ENCODE results near the gene VGLL1.
A peak's percentile ranks its signal among the peaks of the same experiment; 100 is the strongest.

VGLL1 gene

DNA sequence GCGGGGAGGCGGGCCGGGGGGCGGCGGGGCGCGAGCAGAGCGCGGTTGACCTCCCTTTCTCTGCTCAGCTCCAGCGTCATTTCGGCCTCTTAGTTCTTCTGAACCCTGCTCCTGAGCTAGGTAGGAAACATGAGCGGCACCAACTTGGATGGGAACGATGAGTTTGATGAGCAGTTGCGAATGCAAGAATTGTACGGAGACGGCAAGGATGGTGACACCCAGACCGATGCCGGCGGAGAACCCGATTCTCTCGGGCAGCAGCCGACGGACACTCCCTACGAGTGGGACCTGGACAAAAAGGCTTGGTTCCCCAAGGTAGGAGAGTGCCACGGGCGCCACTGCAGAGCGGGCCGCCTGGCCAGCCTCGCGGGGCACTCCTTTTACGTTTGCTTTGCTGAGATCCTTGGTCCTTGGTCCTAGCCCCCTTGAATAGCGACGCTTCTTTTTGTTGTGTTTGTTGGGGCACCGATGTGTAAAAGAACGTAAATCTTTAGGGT lies 34.4 kb upstream of the VGLL1 start, which contains the start of gene HTATSF1:
Gene HTATSF1 (plus strand): TSS at position 37 of the 497 bp plus-strand sequence. CDS start 93 bp downstream, at position 130.
- TF ChIP-seq Cebpa-rat (IDR thresholded peaks at IDR 0.05): no peak

DNA sequence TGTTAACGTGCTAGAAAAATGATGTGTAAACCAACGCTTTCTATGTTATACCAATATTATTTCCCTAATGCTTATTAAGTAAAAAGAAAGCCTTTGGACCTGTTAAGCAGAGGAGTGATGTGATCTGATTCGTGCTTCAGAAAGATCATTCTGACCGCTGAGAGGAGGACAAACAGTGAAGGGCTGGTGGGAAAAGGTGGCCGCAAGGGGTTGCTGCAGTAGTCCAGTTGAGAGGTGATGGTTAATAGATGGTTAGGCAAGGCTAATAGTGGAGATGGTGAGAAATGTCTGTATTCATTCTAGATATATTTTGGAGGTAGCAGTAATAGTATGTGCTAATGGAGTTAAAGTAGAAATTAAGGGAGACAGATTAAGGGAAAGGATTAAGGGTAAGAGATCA lies 12.9 kb upstream of the VGLL1 start:
- no peak overlapping the region for H3K4me2 ChIP-seq
- H3K4me1 ChIP-seq: no peaks in the 10 kb centered on the region
- H3K4me3 ChIP-seq: no peak overlapping the region
- H3K36me3 ChIP-seq: no peaks in the 10 kb centered on the region
- H3K9me3 ChIP-seq (replicated peaks in 1 of 11): peaks cover 0 to 7% (median 0%) of the 10 kb centered on the region in 11 experiments; a peak in 1 of 22 replicates
- no peak for TF ChIP-seq Cebpa-rat (IDR thresholded peaks at IDR 0.05)
- no peak overlapping the region for H3K9ac ChIP-seq
- H3K27me3 ChIP-seq: peaks cover 82 to 100% (median 97%) of the 10 kb centered on the region in 11 experiments
- H3K27ac ChIP-seq: no peak overlapping the region
- no peaks in the 10 kb centered on the region for H4K20me1 ChIP-seq

More for the DNA sequence above, 34.4 kb upstream of the VGLL1 start, which contains the start of gene HTATSF1:
- H3K27ac ChIP-seq: peak within 1 kb of the TSS; percentile 71 to 88 (median 85)
- peak within 1 kb of the TSS; percentile 59 to 75 (median 68) for H3K4me2 ChIP-seq
- peaks cover 13 to 27% (median 21%) of the 10 kb centered on the region in 10 experiments; a peak in 19 of 20 replicates for H3K4me1 ChIP-seq
- peaks cover 5 to 31% (median 16%) of the 10 kb centered on the region in 11 experiments; a peak in 14 of 22 replicates for H3K36me3 ChIP-seq
- peak within 1 kb of the TSS; percentile 71 to 88 (median 84) for H3K9ac ChIP-seq
- peaks cover 77 to 94% (median 89%) of the 10 kb centered on the region in 11 experiments for H3K27me3 ChIP-seq
- peaks cover 0 to 3% (median 0%) of the 10 kb centered on the region in 11 experiments; a peak in 1 of 22 replicates for H3K9me3 ChIP-seq (replicated peaks in 1 of 11)
- peaks cover 0 to 17% (median 7%) of the 10 kb centered on the region in 11 experiments; a peak in 6 of 22 replicates for H4K20me1 ChIP-seq
- H3K4me3 ChIP-seq: peak within 1 kb of the TSS; percentile 66 to 80 (median 72)

DNA sequence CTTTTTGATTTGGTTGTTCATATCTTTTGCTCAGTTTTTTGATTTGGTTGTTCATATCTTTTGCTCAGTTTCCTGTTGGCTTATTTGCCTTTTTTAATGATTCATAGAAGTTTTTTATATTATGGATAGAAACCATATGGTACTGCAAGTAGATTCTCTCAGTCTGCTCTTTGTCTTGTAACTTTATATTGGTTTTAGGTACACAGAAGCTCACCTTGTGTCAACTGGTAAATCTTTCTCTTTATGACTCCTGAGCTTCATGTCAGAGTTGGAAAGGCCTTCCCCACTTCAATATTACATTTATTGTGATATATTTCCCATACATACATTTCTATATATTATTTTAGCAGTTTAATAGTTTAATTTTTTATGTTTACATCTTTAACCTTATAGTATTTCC lies 8.2 kb upstream of the VGLL1 start:
- Histone ChIP-seq H3K4me1 (no peaks in the 10 kb centered on the region), H3K4me2 (no peak overlapping the region), H3K4me3 (no peak overlapping the region), H4K20me1 (no peaks in the 10 kb centered on the region), H3K36me3 (no peaks in the 10 kb centered on the region), H3K27me3 (peaks cover 81 to 100% (median 98%) of the 10 kb centered on the region in 11 experiments), H3K27ac (no peak overlapping the region), H3K9me3 (replicated peaks in 1 of 11) (no peaks in the 10 kb centered on the region), H3K9ac (no peak overlapping the region)
- TF ChIP-seq Cebpa-rat (IDR thresholded peaks at IDR 0.05): no peak

DNA sequence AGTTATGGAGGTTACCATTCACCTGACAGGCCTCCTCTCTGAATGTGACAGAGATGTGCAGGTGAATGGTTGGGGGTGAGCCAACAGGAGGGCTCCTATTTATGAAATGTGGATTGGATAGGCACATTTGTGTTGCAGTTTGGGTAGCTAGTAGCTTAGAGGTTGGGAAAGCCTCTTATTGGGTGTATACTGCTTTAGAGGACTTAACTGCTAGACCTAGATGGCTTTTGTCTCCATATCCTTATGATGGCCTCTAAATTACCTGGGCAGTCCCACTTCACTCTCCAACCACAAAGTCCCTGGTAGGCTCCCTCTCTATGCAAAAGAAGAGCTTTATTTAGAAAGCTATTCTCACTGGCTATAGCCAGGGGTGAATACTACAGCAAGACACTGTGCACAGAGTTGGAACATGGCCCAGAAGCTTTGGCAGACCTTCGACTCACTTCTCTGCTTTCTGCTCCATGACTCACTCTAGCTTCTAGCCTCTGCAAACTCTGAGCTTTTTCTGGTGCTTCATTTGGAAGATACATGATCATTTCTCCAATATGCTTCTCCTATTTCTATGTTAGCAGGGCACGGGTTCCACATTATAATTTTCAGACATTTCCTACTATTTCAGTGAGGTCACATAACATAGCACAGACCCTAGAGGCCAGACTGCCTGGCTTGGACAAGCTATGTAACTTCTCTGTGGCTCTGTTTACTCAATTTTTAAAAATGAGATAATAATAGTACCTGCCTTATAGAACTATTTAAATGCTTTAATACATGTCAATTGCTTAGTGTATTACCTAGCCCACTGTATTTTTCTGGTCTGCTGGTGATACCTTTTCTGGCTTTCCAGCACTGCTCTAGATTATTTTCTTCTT lies 6.0 kb upstream of the VGLL1 start:
- Histone ChIP-seq H3K27ac (no peak overlapping the region), H3K4me1 (no peaks in the 10 kb centered on the region), H3K27me3 (peaks cover 77 to 100% (median 96%) of the 10 kb centered on the region in 11 experiments)

DNA sequence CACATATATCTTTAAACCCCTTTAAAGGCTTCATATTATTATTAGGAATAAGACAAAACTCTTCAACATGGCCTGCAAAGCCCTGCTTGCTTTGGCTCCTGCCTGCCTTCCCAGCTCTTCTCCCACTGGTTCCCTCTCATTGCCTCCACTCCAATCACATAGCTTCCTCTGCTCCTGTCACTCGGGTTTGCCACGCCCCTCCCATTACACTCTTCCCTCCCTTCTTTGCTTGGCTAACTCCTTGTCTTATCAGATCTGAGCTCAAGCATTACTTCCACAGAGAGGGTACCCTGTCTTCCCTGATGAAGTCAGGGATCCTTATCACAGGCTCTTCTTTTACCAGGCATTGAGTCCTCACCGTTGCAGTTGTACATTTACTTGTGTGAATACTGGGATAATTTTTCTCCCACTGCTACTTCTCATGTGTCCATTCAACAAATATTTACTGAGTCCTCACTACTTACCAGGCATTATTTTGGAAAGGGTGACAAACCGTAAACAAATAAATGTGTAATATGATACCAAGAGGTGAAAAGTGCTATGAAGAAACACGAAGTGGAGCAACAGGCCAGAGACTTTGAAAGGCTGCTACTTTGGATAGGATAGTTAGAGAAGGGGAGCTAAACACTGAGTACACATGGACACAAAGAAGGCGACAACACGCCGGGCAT lies 3.2 kb upstream of the VGLL1 start:
- Histone ChIP-seq H3K27ac (no peak overlapping the region), H3K4me2 (no peak overlapping the region), H4K20me1 (no peaks in the 10 kb centered on the region), H3K9ac (no peak overlapping the region), H3K4me3 (no peak overlapping the region), H3K36me3 (no peaks in the 10 kb centered on the region), H3K9me3 (replicated peaks in 1 of 11) (no peaks in the 10 kb centered on the region), H3K27me3 (peaks cover 87 to 100% (median 97%) of the 10 kb centered on the region in 11 experiments), H3K4me1 (no peaks in the 10 kb centered on the region)
- no peak for TF ChIP-seq Cebpa-rat (IDR thresholded peaks at IDR 0.05)

More for the DNA sequence above, 6.0 kb upstream of the VGLL1 start:
- H3K4me3 ChIP-seq: no peak overlapping the region
- TF ChIP-seq Cebpa-rat (IDR thresholded peaks at IDR 0.05): no peak
- no peak overlapping the region for H3K9ac ChIP-seq
- no peak overlapping the region for H3K4me2 ChIP-seq
- no peaks in the 10 kb centered on the region for H3K9me3 ChIP-seq (replicated peaks in 1 of 11)
- no peaks in the 10 kb centered on the region for H3K36me3 ChIP-seq
- H4K20me1 ChIP-seq: no peaks in the 10 kb centered on the region

DNA sequence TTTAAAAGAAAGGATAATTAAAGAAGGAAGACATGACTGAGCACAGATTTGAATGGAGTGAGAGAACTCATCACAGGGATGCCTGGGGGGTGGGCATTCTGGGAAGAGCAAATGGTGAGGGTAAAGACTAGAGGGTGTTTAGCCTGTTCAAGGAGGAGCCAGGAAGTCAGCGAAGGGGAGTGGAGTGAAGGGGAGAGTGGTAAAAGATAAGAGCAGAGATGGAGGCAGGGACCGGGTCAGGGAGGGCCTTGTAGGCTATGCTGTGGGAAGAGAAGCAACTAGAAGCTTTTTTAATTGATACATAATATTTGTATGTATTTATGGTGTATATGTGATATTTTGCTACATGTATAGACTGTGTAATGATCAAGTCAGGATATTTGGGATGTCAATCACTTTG lies 2.2 kb upstream of the VGLL1 start:
- no peak for TF ChIP-seq Cebpa-rat (IDR thresholded peaks at IDR 0.05)
- Histone ChIP-seq H3K27me3 (peaks cover 88 to 100% (median 97%) of the 10 kb centered on the region in 11 experiments), H3K4me1 (no peaks in the 10 kb centered on the region), H3K36me3 (no peaks in the 10 kb centered on the region), H3K9ac (no peak overlapping the region), H4K20me1 (no peaks in the 10 kb centered on the region), H3K4me2 (no peak overlapping the region), H3K4me3 (no peak overlapping the region), H3K27ac (no peak overlapping the region), H3K9me3 (replicated peaks in 1 of 11) (no peaks in the 10 kb centered on the region)

DNA sequence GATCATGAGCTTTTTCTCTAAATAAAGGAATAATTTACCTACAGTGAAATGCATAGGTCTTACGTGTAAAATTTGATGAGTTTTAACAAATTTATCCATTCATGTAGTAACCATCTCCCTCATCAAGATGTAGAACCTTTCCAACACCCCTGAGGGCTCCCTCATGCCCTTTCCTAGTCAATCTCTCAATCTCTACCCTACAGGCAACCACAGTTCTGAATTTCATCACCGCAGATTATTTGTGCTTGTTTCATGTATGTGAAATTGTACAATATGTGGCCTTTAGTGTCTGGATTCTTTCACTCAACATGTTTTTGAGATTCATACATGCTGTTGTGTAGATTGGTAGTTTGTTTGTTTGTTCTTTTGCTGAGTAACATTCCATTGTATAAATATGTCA lies 2.1 kb downstream of the VGLL1 start:
- no peak overlapping the region for H3K4me3 ChIP-seq
- H3K27me3 ChIP-seq: peaks cover 83 to 100% (median 95%) of the 10 kb centered on the region in 11 experiments
- no peaks in the 10 kb centered on the region for H3K36me3 ChIP-seq
- H3K4me1 ChIP-seq: no peaks in the 10 kb centered on the region
- H3K9me3 ChIP-seq (replicated peaks in 1 of 11): peaks cover 0 to 9% (median 0%) of the 10 kb centered on the region in 11 experiments; a peak in 1 of 22 replicates
- no peaks in the 10 kb centered on the region; a peak in 1 of 22 replicates for H4K20me1 ChIP-seq
- H3K4me2 ChIP-seq: no peak overlapping the region
- no peak overlapping the region for H3K27ac ChIP-seq
- TF ChIP-seq Cebpa-rat (IDR thresholded peaks at IDR 0.05): no peak
- H3K9ac ChIP-seq: no peak overlapping the region

DNA sequence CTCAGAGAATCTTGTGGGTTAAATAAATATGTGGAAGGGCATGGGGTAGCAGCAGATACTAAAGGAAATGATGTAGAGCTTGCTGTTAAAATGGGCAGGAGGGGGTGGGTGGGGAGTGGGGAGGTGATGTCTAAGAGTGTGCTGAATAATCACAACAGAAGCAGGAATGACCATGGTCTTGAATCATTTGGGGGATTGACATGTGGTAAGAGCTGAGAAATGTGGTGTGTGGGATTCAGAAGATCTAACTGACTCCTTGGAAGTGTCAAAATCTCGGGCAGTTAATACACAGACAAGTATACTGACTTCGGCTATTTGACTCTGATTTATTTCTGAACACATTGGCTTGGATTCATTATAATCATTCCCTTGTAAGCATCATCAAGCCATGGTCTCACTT lies 6.8 kb downstream of the VGLL1 start:
- no peak overlapping the region for H3K9ac ChIP-seq
- peaks cover 0 to 9% (median 0%) of the 10 kb centered on the region in 11 experiments; a peak in 1 of 22 replicates for H3K9me3 ChIP-seq (replicated peaks in 1 of 11)
- no peaks in the 10 kb centered on the region for H3K4me1 ChIP-seq
- H3K36me3 ChIP-seq: no peaks in the 10 kb centered on the region
- no peak overlapping the region for H3K4me3 ChIP-seq
- H3K27me3 ChIP-seq: peaks cover 86 to 100% (median 98%) of the 10 kb centered on the region in 11 experiments
- H3K27ac ChIP-seq: no peak overlapping the region
- H3K4me2 ChIP-seq: no peak overlapping the region
- TF ChIP-seq Cebpa-rat (IDR thresholded peaks at IDR 0.05): no peak
- H4K20me1 ChIP-seq: peaks cover 0 to 6% (median 0%) of the 10 kb centered on the region in 11 experiments; a peak in 4 of 22 replicates

DNA sequence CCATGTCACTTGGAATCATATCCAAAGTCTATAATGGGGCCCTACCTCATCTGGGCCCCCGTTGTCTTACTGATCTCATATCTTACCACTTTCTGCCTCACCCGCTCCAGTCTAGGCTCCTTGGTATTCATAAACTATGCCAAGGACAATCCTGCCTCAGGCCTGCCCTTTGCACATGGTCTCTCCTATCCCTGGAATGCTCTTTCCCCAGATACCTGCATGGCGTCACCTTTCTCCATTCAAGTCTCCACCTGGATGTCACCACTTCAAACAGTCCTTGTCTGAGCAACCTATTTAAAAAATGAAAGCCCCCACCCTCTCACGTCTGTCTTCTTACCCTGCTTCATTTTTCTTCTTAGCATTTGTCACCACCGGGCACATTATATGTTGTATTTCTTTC lies 8.2 kb downstream of the VGLL1 start:
- Histone ChIP-seq H3K4me1 (no peaks in the 10 kb centered on the region), H3K4me3 (no peak overlapping the region), H3K9ac (no peak overlapping the region), H3K9me3 (replicated peaks in 1 of 11) (peaks cover 0 to 9% (median 0%) of the 10 kb centered on the region in 11 experiments; a peak in 1 of 22 replicates), H3K27me3 (peaks cover 85 to 100% (median 98%) of the 10 kb centered on the region in 11 experiments), H3K27ac (no peak overlapping the region), H3K4me2 (no peak overlapping the region), H4K20me1 (peaks cover 0 to 6% (median 0%) of the 10 kb centered on the region in 11 experiments; a peak in 4 of 22 replicates), H3K36me3 (no peaks in the 10 kb centered on the region)
- no peak for TF ChIP-seq Cebpa-rat (IDR thresholded peaks at IDR 0.05)
